LoVo (cell line): ENCODE results near the gene CA10.

Experiments used
- DNase-seq: peaks from one replicate; pipeline ENCODE4 v3.0.0-alpha.2; 2016; ENCODE audit warnings: low spot score

Gene CA10

GRCh38 chr17:52147431-52147830 is 11.1 kb downstream of the CA10 start:
- no peak for DNase-seq

DNA sequence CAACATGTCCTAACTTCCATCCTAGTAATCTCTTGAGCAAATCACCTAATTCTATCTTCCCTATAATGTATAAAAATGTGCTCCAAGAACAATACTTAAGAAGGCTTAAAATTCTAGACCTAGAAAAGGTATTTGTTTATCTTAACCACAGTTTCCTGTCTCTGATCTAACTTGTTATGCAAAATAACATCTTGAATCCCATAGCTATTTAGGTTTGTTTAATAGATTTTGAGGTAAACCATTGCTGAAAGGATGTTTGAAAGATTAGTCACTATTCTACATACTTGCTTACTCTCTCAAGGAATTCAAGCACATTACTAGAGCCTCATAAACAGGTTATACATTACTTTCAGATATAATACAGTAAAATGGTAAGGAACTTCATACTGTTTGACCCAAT is 13.0 kb downstream of the CA10 start:
- no peak for DNase-seq

DNA sequence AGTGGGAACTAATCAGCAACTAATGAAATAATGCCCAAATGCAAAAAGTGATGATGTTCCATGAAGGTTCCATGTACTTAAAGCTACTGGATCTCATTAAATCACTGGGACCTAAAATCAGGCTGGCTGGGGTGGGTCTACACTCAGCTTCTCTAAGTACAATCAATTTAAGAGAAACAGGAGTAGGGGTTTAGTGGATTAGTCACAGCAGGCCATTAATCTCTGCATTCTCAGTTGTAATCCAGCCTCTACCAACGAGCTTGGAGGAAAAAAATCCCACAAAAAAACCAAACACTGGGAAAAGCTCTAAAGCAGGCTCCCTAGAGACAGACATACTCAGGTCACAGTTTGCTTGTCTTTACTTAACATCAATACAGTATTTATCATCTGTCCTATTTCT is 15.0 kb downstream of the CA10 start:
- no peak for DNase-seq

- DNase-seq, result no peak
Observed at GRCh38 chr17:52140601-52141000, 17.9 kb downstream of the CA10 start.

- DNase-seq, result no peak
Observed at GRCh38 chr17:52138752-52139151, 19.8 kb downstream of the CA10 start.

DNA sequence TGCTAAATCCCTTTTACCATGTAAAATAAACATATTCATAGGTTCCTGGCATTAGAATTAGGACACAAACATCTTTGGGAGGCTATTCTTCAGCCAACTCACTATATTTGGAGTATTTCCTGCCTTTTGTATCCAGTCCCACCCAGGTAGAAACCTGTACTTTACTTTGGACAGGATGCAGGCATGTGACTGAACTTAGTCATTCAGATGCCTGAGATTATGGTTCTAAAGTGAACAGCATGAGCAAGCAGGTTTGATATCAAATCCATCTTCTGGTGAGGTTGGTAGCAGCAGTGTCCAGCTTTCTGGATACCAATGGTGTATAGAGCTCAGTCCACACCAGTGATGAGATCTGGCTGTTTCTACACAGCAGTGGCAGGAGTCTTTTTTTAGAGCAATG is 20.2 kb downstream of the CA10 start:
- DNase-seq, result no peak

DNA sequence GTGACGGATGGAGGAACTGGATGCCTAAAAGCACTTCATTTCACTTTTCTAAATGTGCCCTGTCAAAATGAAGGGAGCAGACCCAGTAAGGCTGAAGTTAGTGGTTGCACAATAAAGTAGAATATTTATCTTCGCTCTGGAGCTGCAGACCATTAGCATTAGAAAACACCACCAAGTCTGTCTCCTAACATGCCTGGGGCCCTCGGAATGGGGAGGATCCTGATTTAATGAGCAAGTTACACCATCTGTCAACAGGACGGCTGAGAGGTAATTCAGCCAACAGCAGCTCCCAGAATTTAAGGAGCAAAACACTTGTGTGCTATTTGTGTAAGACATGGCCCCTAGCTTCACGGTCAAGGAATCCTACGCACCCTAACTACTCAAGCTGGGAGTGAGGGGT is 22.3 kb downstream of the CA10 start:
- no peak for DNase-seq

GRCh38 chr17:52134641-52135040 is 23.9 kb downstream of the CA10 start:
- DNase-seq, result no peak

- DNase-seq, result no peak
Observed at GRCh38 chr17:52128721-52129120, 29.8 kb downstream of the CA10 start.

GRCh38 chr17:52124993-52125392 is 33.5 kb downstream of the CA10 start:
- DNase-seq, result no peak

DNA sequence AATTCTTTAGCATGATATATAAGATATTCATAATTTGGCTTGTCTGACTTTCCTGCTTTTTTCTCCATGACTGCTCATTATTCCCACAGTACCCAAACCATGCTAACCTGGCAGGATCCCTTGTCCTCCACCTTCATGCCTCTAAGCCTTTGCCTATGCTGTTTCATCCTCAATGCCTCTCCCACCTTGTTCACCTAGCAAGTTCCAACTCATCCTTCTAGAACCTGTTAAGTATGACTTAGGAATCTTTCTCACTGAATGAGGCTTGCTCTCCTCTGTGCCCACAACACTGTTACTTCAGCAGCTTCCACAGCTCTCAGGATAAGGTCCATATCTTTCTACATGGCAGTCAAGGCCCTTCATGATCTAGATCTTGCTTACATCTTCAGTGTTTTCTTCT is 34.0 kb downstream of the CA10 start:
- no peak for DNase-seq

- DNase-seq, result no peak
Observed at GRCh38 chr17:52120465-52120864, 38.0 kb downstream of the CA10 start.

GRCh38 chr17:52110923-52111581 is 47.5 kb downstream of the CA10 start:
- no peak for DNase-seq

- DNase-seq, result peak; percentile 46
Observed at GRCh38 chr17:52106638-52107261, 51.8 kb downstream of the CA10 start.

GRCh38 chr17:52106072-52106471 is 52.4 kb downstream of the CA10 start:
- DNase-seq, result no peak

DNA sequence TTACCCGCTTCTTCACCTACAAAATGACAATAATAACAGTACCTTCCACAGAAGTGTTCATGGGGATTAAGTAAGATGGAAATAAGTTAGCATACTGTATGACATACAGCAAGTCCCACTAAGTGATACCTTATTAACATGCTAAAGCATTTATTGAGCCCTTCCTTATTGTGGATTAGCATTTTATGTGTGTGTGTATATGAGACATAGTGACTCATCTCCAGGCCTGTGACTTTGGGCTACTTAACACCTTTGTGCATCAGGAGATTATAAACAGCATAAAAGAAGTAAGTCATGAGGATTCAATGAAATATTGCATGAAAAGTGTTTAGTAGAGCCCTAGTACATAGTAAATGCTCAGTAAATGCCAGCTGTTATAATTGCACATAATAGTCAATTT is 52.9 kb downstream of the CA10 start:
- DNase-seq, result no peak

DNA sequence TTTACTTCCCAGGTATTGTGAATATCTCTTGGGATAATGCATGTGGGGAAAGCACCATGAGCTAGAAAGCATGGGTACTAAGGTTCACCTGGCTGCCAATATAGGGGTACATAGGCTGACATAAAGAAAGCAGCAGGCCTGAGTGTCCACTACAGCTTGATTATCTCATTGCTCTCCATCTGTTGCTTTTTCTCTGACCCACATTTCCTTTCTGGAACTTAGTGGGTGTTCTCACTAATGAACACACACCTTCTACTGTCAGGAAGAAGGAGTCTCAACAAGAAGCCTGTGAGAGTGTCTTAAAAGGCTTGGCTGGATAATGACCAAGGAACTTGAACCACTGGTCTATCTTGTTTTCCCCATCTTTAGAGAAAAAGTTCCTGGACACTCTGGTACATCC is 62.5 kb downstream of the CA10 start:
- no peak for DNase-seq

- DNase-seq, result no peak
Observed at GRCh38 chr17:52084176-52084575, 74.3 kb downstream of the CA10 start.

- DNase-seq, result no peak
Observed at GRCh38 chr17:52079496-52079895, 79.0 kb downstream of the CA10 start.

DNA sequence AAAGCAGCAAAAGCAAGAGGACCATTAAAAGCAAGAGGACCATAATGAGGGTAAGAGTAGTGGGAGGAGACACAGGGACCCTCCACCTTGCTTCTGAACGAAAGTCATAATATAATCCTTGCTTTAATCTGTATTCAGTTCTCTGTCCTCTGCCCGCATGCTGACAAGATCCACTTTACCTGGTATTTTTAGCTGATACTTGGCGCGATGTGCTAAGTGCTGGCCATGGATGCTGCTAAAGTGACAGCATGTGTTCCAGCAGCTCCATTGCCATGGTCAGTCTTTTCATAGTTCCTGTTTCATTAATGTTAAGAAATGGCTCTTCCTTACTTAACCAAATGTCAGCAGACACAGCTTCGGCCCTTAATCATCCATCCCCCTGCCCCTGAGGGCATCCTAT is 86.8 kb downstream of the CA10 start:
- no peak for DNase-seq

- DNase-seq, result no peak
Observed at GRCh38 chr17:52064791-52065211, 93.7 kb downstream of the CA10 start.

DNA sequence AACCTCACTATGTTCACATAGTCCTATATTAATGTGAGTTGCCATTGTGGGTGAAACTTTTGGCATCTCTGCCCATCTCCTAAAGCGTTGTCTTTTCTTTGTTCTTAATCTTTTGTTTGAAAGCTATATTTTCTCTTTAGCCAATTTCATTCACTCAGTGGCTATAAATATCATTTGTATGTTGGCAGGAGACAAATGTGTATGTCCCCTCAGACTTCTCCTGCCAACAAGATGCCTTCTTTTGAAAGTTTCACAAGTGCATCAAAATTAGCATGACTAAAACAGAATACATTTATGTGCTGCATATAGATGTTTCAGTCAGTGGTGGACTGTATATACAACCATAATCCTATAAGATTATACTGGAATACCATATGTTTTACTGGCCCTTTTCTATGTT is 109.0 kb downstream of the CA10 start:
- DNase-seq, result no peak

- no peak for DNase-seq
Observed at GRCh38 chr17:52049051-52049450, 109.5 kb downstream of the CA10 start.
